NT2/D1 (cell line): ENCODE results near the gene CTCF.

Source experiments
- DNase-seq: peaks from one replicate; pipeline ENCODE4 v3.0.0-alpha.2; 2011; ENCODE audit warnings: low read depth, low spot score
- H3K27me3 ChIP-seq: 2 replicates; pipeline ENCODE4 v1.6.0; 2011; ENCODE audit warnings: mild to moderate bottlenecking; ENCODE audit not compliant: insufficient read length, insufficient read depth
- H3K36me3 ChIP-seq: 2 replicates; pipeline ENCODE4 v1.6.1; 2011; ENCODE audit warnings: mild to moderate bottlenecking, low read length, mixed read lengths; ENCODE audit not compliant: insufficient read depth, insufficient read length
- H3K4me1 ChIP-seq: 2 replicates; pipeline ENCODE4 v1.5.1; 2011; ENCODE audit not compliant: insufficient read depth, insufficient read length
- H3K4me3 ChIP-seq: 2 replicates; pipeline ENCODE4 v1.5.1; 2011; ENCODE audit warnings: low read depth; ENCODE audit not compliant: insufficient read length
- H3K9ac ChIP-seq: 2 replicates; pipeline ENCODE4 v1.6.0; 2011; ENCODE audit warnings: low read depth; ENCODE audit not compliant: insufficient read length
- H3K9me3 ChIP-seq: 2 replicates; pipeline ENCODE4 v1.5.1; 2011; ENCODE audit warnings: mild to moderate bottlenecking, low read length; ENCODE audit not compliant: insufficient read depth
- SUZ12 ChIP-seq: IDR thresholded peaks from 2 replicates; pipeline ENCODE4 v1.6.1; 2011; ENCODE audit not compliant: insufficient read length, insufficient read depth; ENCODE audit errors: extremely low read depth
- YY1 ChIP-seq: IDR thresholded peaks from 2 replicates; pipeline ENCODE4 v1.6.1; 2011; ENCODE audit not compliant: insufficient read length, insufficient read depth
- ZNF274 ChIP-seq: IDR thresholded peaks from 2 replicates; pipeline ENCODE4 v1.6.1; 2011; ENCODE audit warnings: mild to moderate bottlenecking, low read depth, low read length

Gene CTCF

GRCh38 chr16:67667817-67668494 is 105.6 kb downstream of the CTCF start:
- Histone ChIP-seq H3K4me3 (no peak overlapping the region), H3K4me1 (peaks cover 17% of the 10 kb centered on the region)

GRCh38 chr16:67668495-67669157 is 106.3 kb downstream of the CTCF start:
- H3K4me3 ChIP-seq = no peak overlapping the region
- no peaks in the 10 kb centered on the region for H3K9me3 ChIP-seq
- no peak overlapping the region for H3K9ac ChIP-seq
- DNase-seq = no peak
- no peaks in the 10 kb centered on the region for H3K27me3 ChIP-seq
- H3K36me3 ChIP-seq = peaks cover 17% of the 10 kb centered on the region
- TF ChIP-seq SUZ12 = no peak
- TF ChIP-seq YY1 = no peak
- no peak for TF ChIP-seq ZNF274
- peaks cover 14% of the 10 kb centered on the region for H3K4me1 ChIP-seq

More at GRCh38 chr16:67667817-67668494, 105.6 kb downstream of the CTCF start:
- no peaks in the 10 kb centered on the region for H3K27me3 ChIP-seq
- peak overlapping the region; percentile 80 for H3K9ac ChIP-seq
- peaks cover 23% of the 10 kb centered on the region for H3K36me3 ChIP-seq
- no peak for DNase-seq
- TF ChIP-seq YY1 = no peak
- no peak for TF ChIP-seq ZNF274
- TF ChIP-seq SUZ12 = no peak
- H3K9me3 ChIP-seq = no peaks in the 10 kb centered on the region

- TF ChIP-seq SUZ12 = no peak
- no peak for TF ChIP-seq YY1
- TF ChIP-seq ZNF274 = no peak
- H3K4me1 ChIP-seq = peaks cover 14% of the 10 kb centered on the region
- H3K4me3 ChIP-seq = no peak overlapping the region
- H3K9ac ChIP-seq = peak overlapping the region; percentile 4
- no peaks in the 10 kb centered on the region for H3K27me3 ChIP-seq
- peaks cover 8% of the 10 kb centered on the region for H3K36me3 ChIP-seq
- no peaks in the 10 kb centered on the region for H3K9me3 ChIP-seq
- DNase-seq = no peak
Measured at GRCh38 chr16:67669499-67670101, 107.3 kb downstream of the CTCF start.

DNA sequence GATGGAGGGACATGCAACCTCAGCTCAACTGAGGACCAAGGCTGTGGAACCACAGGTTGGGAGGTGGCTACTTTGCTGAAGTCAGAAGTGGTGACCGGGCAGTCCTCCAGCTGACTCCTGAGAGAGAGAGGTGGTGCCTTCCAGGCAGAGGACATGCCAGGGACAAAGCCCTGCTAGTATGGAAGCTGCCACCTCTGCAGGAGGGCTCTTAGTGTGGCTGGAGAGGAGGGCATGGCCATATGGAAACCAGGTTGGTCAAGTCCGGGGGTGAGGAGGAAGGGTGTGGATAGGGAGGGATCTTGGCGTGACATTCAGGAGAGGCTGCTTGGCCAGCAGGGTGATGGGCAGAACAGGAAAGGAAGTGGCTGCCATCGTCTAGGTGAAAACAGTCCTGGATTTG is 110.0 kb downstream of the CTCF start:
- Histone ChIP-seq H3K9ac (no peak overlapping the region), H3K9me3 (no peaks in the 10 kb centered on the region), H3K27me3 (no peaks in the 10 kb centered on the region), H3K36me3 (peaks cover 15% of the 10 kb centered on the region), H3K4me1 (peaks cover 8% of the 10 kb centered on the region), H3K4me3 (no peak overlapping the region)
- TF ChIP-seq ZNF274 (no peak), YY1 (no peak), SUZ12 (no peak)
- no peak for DNase-seq

DNA sequence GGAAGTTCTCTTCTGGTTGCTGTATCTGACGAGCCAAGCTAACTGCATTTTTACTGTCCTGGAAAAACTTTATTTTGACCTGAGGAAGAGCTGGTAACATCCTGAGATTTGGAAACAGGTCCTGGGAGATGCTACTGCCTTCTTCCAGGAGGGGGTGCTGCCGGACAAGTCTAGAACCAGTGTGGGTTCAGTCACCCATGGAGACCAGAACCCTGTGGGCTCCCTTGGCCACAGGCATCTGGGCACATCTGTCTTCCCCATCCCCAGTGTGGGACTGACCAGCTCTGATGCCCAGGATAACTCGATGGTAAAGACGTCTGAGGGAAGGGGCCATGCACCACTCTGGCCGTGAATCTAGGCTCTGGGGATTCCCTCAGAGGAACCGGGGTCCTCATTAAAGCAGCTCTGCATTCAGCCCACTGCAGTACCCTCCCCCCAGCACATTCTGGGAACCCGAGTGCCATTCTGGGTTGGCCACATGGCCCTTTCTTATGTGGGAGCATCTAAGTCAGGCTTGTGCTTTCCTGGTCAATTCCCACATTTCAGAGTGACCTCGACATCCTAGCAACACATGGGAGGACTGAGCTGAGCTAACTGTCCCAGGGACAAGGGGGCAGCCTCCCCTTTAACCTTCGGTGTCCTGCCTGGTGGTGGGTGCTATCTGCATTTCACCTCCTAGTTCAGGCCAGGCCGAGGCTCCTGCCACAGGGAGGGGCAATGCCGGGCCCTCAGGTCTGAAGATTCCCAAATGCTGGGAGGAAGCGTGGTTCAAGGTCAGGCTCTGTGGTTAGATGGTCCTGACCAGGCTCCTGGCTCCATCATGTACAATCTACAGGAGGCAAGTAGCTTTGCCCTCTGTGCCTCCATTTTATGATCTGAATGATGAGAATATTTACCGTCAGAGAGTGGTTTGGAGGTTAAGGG is 110.7 kb downstream of the CTCF start:
- Histone ChIP-seq H3K27me3 (no peaks in the 10 kb centered on the region), H3K4me1 (peaks cover 5% of the 10 kb centered on the region), H3K36me3 (peaks cover 15% of the 10 kb centered on the region), H3K9ac (peak overlapping the region; percentile 36), H3K9me3 (no peaks in the 10 kb centered on the region), H3K4me3 (no peak overlapping the region)
- TF ChIP-seq YY1 (no peak), SUZ12 (no peak), ZNF274 (no peak)
- no peak for DNase-seq

DNA sequence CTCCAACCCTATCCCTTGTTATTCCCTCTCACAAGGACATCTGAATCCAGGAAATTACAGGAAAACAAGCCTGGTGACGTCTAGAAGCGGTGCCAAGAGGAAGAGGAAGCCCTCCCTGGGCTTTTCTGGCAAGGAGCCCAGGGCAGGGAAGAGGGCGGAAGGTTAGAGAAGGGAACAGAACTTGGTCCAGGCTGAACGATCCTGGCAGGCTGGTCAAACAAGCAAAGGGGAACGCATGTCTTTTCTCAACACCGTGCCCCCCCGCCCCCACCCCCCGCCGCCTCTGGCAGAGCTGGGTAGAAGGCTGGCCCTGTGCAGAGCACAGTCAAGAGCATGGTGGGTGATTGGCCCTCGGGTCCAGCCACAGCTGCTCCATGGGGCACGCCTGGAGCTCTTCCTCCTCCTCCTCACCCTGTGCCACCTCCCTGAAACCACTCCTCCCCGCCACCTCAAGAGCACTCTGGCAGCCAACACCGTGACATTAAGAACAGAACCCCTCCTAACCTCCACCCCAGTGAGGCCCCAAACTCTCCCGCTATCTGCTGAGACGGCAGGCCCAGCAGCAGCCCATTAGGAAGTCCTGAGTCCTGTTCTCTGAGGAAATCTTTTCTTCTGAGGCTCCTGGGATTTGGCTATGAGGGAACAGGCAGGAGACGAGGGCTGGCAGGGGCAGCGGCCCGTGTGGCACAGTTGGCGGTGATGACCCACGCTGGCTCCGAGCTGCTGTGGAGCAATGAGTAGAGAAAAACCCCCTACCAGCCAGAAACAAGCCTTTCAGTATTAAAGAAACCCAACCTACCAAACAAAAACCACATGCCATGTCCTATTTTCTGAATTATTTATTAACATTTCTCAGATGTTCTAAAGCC is 111.6 kb downstream of the CTCF start:
- no peak for DNase-seq
- no peak for TF ChIP-seq SUZ12
- TF ChIP-seq YY1 = no peak
- no peaks in the 10 kb centered on the region for H3K27me3 ChIP-seq

More for the DNA sequence above, 111.6 kb downstream of the CTCF start:
- Histone ChIP-seq H3K9me3 (no peaks in the 10 kb centered on the region), H3K4me1 (peaks cover 3% of the 10 kb centered on the region), H3K4me3 (no peak overlapping the region), H3K9ac (peak overlapping the region; percentile 36), H3K36me3 (peaks cover 15% of the 10 kb centered on the region)
